GM13977 (cell line): ENCODE results near the gene DSTYK.

Experiments used
- DNase-seq: peaks from one replicate; pipeline ENCODE4 v3.0.0; 2012; ENCODE audit warnings: low spot score
- CTCF ChIP-seq: IDR thresholded peaks from 2 replicates; pipeline ENCODE4 v1.5.1; 2012; ENCODE audit warnings: mild to moderate bottlenecking, control low read depth; ENCODE audit not compliant: insufficient read depth; ENCODE audit errors: extremely low read depth, missing control alignments
- in situ Hi-C: fragments of 300-500 bp; cut with MboI; formaldehyde crosslinking; loops from one replicate; pipeline ENCODE4 v1.12.0; 2022; ENCODE audit warnings: low sequenced_read_pairs, low pct_unique_long_range_greater_than_20kb, mixed read lengths, inconsistent platforms; ENCODE audit not compliant: unreplicated experiment

DSTYK gene

GRCh38 chr1:205102404-205102803 lies 109.1 kb downstream of the DSTYK start:
- DNase-seq = no peak
- TF ChIP-seq CTCF = no peak
- in situ Hi-C loops = no loop called here

- TF ChIP-seq CTCF = no peak
- in situ Hi-C loops = no loop called here
- no peak for DNase-seq
Observed at GRCh38 chr1:205098242-205098641, 113.3 kb downstream of the DSTYK start.

- no peak for TF ChIP-seq CTCF
- DNase-seq = no peak
- in situ Hi-C loops = no loop called here
Observed at GRCh38 chr1:205095422-205095821, 116.1 kb downstream of the DSTYK start.
